ENCODE data around the gene BPGM.

GRCh38 chr7:134674424-134674823 lies 27.8 kb downstream of the BPGM start:
- TF ChIP-seq, protein P1, sequence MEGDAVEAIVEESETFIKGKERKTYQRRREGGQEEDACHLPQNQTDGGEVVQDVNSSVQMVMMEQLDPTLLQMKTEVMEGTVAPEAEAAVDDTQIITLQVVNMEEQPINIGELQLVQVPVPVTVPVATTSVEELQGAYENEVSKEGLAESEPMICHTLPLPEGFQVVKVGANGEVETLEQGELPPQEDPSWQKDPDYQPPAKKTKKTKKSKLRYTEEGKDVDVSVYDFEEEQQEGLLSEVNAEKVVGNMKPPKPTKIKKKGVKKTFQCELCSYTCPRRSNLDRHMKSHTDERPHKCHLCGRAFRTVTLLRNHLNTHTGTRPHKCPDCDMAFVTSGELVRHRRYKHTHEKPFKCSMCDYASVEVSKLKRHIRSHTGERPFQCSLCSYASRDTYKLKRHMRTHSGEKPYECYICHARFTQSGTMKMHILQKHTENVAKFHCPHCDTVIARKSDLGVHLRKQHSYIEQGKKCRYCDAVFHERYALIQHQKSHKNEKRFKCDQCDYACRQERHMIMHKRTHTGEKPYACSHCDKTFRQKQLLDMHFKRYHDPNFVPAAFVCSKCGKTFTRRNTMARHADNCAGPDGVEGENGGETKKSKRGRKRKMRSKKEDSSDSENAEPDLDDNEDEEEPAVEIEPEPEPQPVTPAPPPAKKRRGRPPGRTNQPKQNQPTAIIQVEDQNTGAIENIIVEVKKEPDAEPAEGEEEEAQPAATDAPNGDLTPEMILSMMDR (IDR thresholded peaks at IDR 0.05; ENCODE audit: insufficient read depth, low read depth, low read length), result no peak
- no peak for TF ChIP-seq EZH2 (IDR thresholded peaks at IDR 0.05; ENCODE audit: insufficient read depth, low read length)
